IMR-90 (cell line): ENCODE data around the gene HDAC6. TPM values are rescaled to one million over a fixed set of nuclear protein-coding genes. Genes with fewer than 3 reads are reported as not detected.

Experiments used
- ATAC-seq: fragments of 200-7000 bp; cut with Tn5 transposase; 2 replicates; pipeline ENCODE4 v1.9.1; 2020; ENCODE audit warnings: low read depth, mild to moderate bottlenecking, moderate library complexity
- BruUV-seq: library from RNA; stranded (reverse); fragments of 400-500 nt; replicated peaks from 2 replicates; lab custom pipeline; 2021; lab: Mats Ljungman, UMichigan
- CTCF ChIA-PET: fragments of 300-600 bp; formaldehyde crosslinking; extraction: SDS; loops from one replicate; lab custom pipeline; 2021; ENCODE audit warnings: antibody characterized with exemption; lab: Yijun Ruan, JAX
- POLR2A ChIA-PET: fragments of 300-600 bp; sonication (Branson Sonifier 250); formaldehyde crosslinking; loops from one replicate; lab custom pipeline; 2022; ENCODE audit warnings: antibody characterized with exemption; ENCODE audit not compliant: unreplicated experiment; lab: Charles Lee
- DNase-seq: peaks from one replicate; pipeline ENCODE4 v3.0.0; 2013
- H2AFZ ChIP-seq: replicated peaks from 2 replicates; pipeline ENCODE3; 2013; ENCODE audit warnings: low read length, mild to moderate bottlenecking; ENCODE audit not compliant: poor library complexity
- H2AK5ac ChIP-seq: 2 replicates; pipeline ENCODE4 v1.6.1; 2013; ENCODE audit warnings: low read depth, low read length, inconsistent platforms
- H2AK9ac ChIP-seq: replicated peaks from 2 replicates; pipeline ENCODE3; 2013; ENCODE audit warnings: mild to moderate bottlenecking, low read depth, low read length, moderate library complexity; ENCODE audit not compliant: poor library complexity
- H2BK120ac ChIP-seq: 2 replicates; pipeline ENCODE4 v1.6.1; 2013; ENCODE audit warnings: low read depth, low read length, inconsistent platforms
- H2BK15ac ChIP-seq: 3 replicates; pipeline ENCODE4 v1.6.1; 2013; ENCODE audit warnings: low read depth, low read length, inconsistent platforms
- H2BK20ac ChIP-seq: 2 replicates; pipeline ENCODE4 v1.6.1; 2013; ENCODE audit warnings: low read depth, mild to moderate bottlenecking, inconsistent platforms, low read length, moderate library complexity
- H2BK5ac ChIP-seq: 2 replicates; pipeline ENCODE4 v1.6.1; 2013; ENCODE audit warnings: mild to moderate bottlenecking, low read depth, low read length, inconsistent platforms; ENCODE audit not compliant: poor library complexity, severe bottlenecking
- H3K14ac ChIP-seq: replicated peaks from 2 replicates; pipeline ENCODE4 v1.6.1; 2013; ENCODE audit warnings: low read depth, low read length, inconsistent platforms
- H3K18ac ChIP-seq: 2 replicates; pipeline ENCODE4 v1.6.1; 2013; ENCODE audit warnings: low read depth, low read length, control low read depth
- H3K23ac ChIP-seq: 2 replicates; pipeline ENCODE4 v1.6.1; 2013; ENCODE audit warnings: low read depth, low read length, inconsistent platforms
- H3K27ac ChIP-seq: 2 replicates; pipeline ENCODE4 v1.5.1; 2013; ENCODE audit warnings: mild to moderate bottlenecking, control low read depth, low read length; ENCODE audit not compliant: insufficient read depth
- H3K27me3 ChIP-seq: 2 replicates; pipeline ENCODE4 v1.6.1; 2013; ENCODE audit warnings: low read length; ENCODE audit not compliant: control insufficient read depth, insufficient read depth
- H3K36me3 ChIP-seq: 2 replicates; pipeline ENCODE4 v1.6.1; 2013; ENCODE audit warnings: low read length, mixed read lengths; ENCODE audit not compliant: control insufficient read depth, insufficient read depth
- H3K4ac ChIP-seq: 2 replicates; pipeline ENCODE4 v1.6.1; 2013; ENCODE audit warnings: low read depth, low read length, inconsistent platforms
- H3K4me1 ChIP-seq: 2 replicates; pipeline ENCODE4 v1.6.1; 2013; ENCODE audit warnings: low read length, mixed read lengths; ENCODE audit not compliant: control insufficient read depth, insufficient read depth
- H3K4me2 ChIP-seq: 2 replicates; pipeline ENCODE4 v1.6.1; 2013; ENCODE audit warnings: low read depth, mild to moderate bottlenecking, control low read depth, low read length, moderate library complexity
- H3K4me3 ChIP-seq: 2 replicates; pipeline ENCODE4 v1.5.1; 2013; ENCODE audit warnings: low read depth, mild to moderate bottlenecking, control low read depth, low read length, moderate library complexity; ENCODE audit not compliant: insufficient read depth
- H3K56ac ChIP-seq: 2 replicates; pipeline ENCODE4 v1.6.1; 2013; ENCODE audit warnings: low read length, inconsistent platforms; ENCODE audit not compliant: insufficient read depth; ENCODE audit errors: extremely low read depth
- H3K79me1 ChIP-seq, 2 experiments: 2 replicates each; pipeline ENCODE4 v1.6.1; 2013; ENCODE audit warnings: low read length in 2 of 2, inconsistent platforms in 1 of 2, low read depth in 1 of 2
- H3K9ac ChIP-seq: 2 replicates; pipeline ENCODE4 v1.6.1; 2013; ENCODE audit warnings: low read depth, low read length, control low read depth
- H3K9me1 ChIP-seq: 2 replicates; pipeline ENCODE4 v1.6.1; 2013; ENCODE audit warnings: low read length, inconsistent platforms; ENCODE audit not compliant: insufficient read depth
- H3K9me3 ChIP-seq: 2 replicates; pipeline ENCODE4 v1.6.1; 2013; ENCODE audit warnings: low read length; ENCODE audit not compliant: control insufficient read depth, insufficient read depth
- H4K20me1 ChIP-seq: 2 replicates; pipeline ENCODE4 v1.6.1; 2013; ENCODE audit warnings: low read length, inconsistent platforms; ENCODE audit not compliant: insufficient read depth
- H4K5ac ChIP-seq: 2 replicates; pipeline ENCODE4 v1.6.1; 2013; ENCODE audit warnings: mild to moderate bottlenecking, low read depth, low read length, control low read depth
- H4K8ac ChIP-seq, 2 experiments: 2 replicates each; pipeline ENCODE4 v1.6.1; 2013; ENCODE audit warnings: low read depth in 2 of 2, low read length in 2 of 2, control low read depth in 1 of 2, inconsistent platforms in 1 of 2
- H4K91ac ChIP-seq: 2 replicates; pipeline ENCODE4 v1.6.1; 2013; ENCODE audit warnings: low read depth, low read length, inconsistent platforms; ENCODE audit not compliant: insufficient read depth
- BHLHE40 ChIP-seq: fragments of 150-350 bp; IDR thresholded peaks from 2 replicates; pipeline ENCODE4 v1.6.1; 2016; ENCODE audit warnings: mild to moderate bottlenecking, low read depth, low read length
- CHD1 ChIP-seq: IDR thresholded peaks from 2 replicates; pipeline ENCODE4 v1.6.1; 2012; ENCODE audit warnings: low read depth, low read length, improper control_type of control experiment
- FOS ChIP-seq: fragments of 150-350 bp; IDR thresholded peaks from 2 replicates; pipeline ENCODE4 v1.6.1; 2016; ENCODE audit warnings: low read depth, low read length
- MAZ ChIP-seq: IDR thresholded peaks from 2 replicates; pipeline ENCODE4 v1.6.1; 2012; ENCODE audit warnings: low read depth, mild to moderate bottlenecking, low read length, improper control_type of control experiment, moderate library complexity, borderline replicate concordance
- MXI1 ChIP-seq: IDR thresholded peaks from 2 replicates; pipeline ENCODE4 v1.6.1; 2012; ENCODE audit warnings: low read depth, mild to moderate bottlenecking, low read length, moderate library complexity, borderline replicate concordance
- NFE2L2 ChIP-seq: fragments of 150-350 bp; IDR thresholded peaks from 2 replicates; pipeline ENCODE4 v1.6.1; 2016; ENCODE audit warnings: low read depth, mild to moderate bottlenecking, low read length
- RAD21 ChIP-seq: IDR thresholded peaks from 2 replicates; pipeline ENCODE4 v1.6.1; 2012; ENCODE audit warnings: low read length, improper control_type of control experiment
- RFX5 ChIP-seq: IDR thresholded peaks from 2 replicates; pipeline ENCODE4 v1.8.0; 2012; ENCODE audit warnings: low read depth, mild to moderate bottlenecking, low read length, moderate library complexity
- SMC3 ChIP-seq: fragments of 150-350 bp; IDR thresholded peaks from 2 replicates; pipeline ENCODE4 v1.6.1; 2016; ENCODE audit warnings: low read depth, mild to moderate bottlenecking, antibody characterized with exemption, low read length, moderate library complexity
- WGBS, 2 experiments: methylation state at CpG; one replicate each; pipeline versions ENCODE4 v1.1.5 to v1.1.7; 2013; ENCODE audit warnings: missing lambda C conversion rate in 2 of 2; ENCODE audit not compliant: insufficient read length in 1 of 2; ENCODE audit errors: extremely low coverage in 2 of 2; 5-methylcytosine and 5-hydroxymethylcytosine counted together
- dilution Hi-C: fragments of 300-500 bp; cut with HindIII; formaldehyde crosslinking; loops from one replicate; pipeline ENCODE4 v1.14.3; 2018; ENCODE audit warnings: low sequenced_read_pairs; ENCODE audit not compliant: unreplicated experiment
- in situ Hi-C: fragments of 300-500 bp; cut with MboI; formaldehyde crosslinking; loops from 3 replicates; pipeline ENCODE4 v1.14.3; 2019; ENCODE audit warnings: low sequenced_read_pairs, inconsistent platforms, mixed read lengths
- intact Hi-C: fragments of 100-400 bp; cut with micrococcal nuclease; formaldehyde crosslinking; loops from 2 replicates; pipeline ENCODE4 v1.10.0; 2022
- polyA plus RNA-seq, 3 experiments: library from polyadenylated mRNA; depleted of rRNA; stranded (reverse); fragments of >200 nt; gene quantifications; 2 replicates each; pipeline ENCODE4 v1.2.3, GENCODE V29; 2012; ENCODE audit warnings: low replicate concordance in 1 of 3
- total RNA-seq: library from RNA; depleted of rRNA; stranded (reverse); fragments of >200 nt; gene quantifications from 2 replicates; pipeline ENCODE4 v1.2.3, GENCODE V29; 2012

The HDAC6 gene
- total and polyA plus RNA-seq, 2 of the 4 experiments (the other 2 are of a cell fraction), result 16.8 to 26.3 TPM

DNA sequence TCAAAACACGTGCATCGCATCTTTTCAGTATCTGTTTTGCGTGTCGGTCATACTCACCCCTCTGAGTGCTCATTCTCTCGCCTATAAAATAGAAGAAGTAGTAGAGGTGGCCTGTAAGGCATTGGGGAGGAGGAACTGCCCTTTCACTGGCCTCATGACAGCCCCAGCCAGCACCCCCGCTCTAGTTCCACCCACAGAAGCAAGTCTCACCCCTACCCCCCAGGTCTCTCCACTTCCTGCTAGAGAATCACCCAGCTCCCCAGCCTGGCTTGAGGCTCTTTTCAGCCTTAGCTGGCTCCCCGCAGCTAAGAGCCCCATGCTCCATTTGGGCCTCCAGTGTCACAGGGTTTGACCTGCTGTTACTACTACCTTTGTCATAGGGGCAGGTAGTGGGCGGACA lies 11.8 kb downstream of the HDAC6 start:
- peaks cover 12% of the 10 kb centered on the region for H3K36me3 ChIP-seq
- H3K4ac ChIP-seq, result no peak overlapping the region
- H3K27me3 ChIP-seq, result no peaks in the 10 kb centered on the region
- no peak overlapping the region for H2BK120ac ChIP-seq
- H3K18ac ChIP-seq, result no peak overlapping the region
- H3K23ac ChIP-seq, result no peak overlapping the region
- no peak overlapping the region for H3K27ac ChIP-seq
- dilution Hi-C loops (no loop called here), intact Hi-C loops (no loop called here), in situ Hi-C loops (no loop called here)
- no CpG with 5 or more reads among the region's 8 CpGs for WGBS, 2 experiments
- no peak overlapping the region for H2BK15ac ChIP-seq
- no peaks in the 10 kb centered on the region for H3K4me1 ChIP-seq
- BruUV-seq, result no TSS peak
- H3K9ac ChIP-seq, result no peak overlapping the region
- no peaks in the 10 kb centered on the region; the same call in 1 of the 2 replicates for H3K9me3 ChIP-seq
- no peak overlapping the region for H2AFZ ChIP-seq
- H3K79me1 ChIP-seq, result no peaks in the 10 kb centered on the region
- no peak overlapping the region for H3K4me3 ChIP-seq
- no peak for TF ChIP-seq RAD21
- no peak for TF ChIP-seq NFE2L2
- TF ChIP-seq BHLHE40, result no peak
- TF ChIP-seq FOS, result no peak
- no peak for TF ChIP-seq RFX5
- TF ChIP-seq MAZ, result no peak
- TF ChIP-seq SMC3, result no peak
- TF ChIP-seq MXI1, result no peak
- no peak for TF ChIP-seq CHD1
- no peak overlapping the region for H4K8ac ChIP-seq
- H2BK5ac ChIP-seq, result no peak overlapping the region
- H3K56ac ChIP-seq, result no peak overlapping the region
- DNase-seq (no peak), ATAC-seq (no peak)
- no peak overlapping the region for H2AK5ac ChIP-seq
- no peaks in the 10 kb centered on the region for H3K9me1 ChIP-seq
- no peak overlapping the region for H4K5ac ChIP-seq
- no peak overlapping the region for H4K91ac ChIP-seq
- H3K4me2 ChIP-seq, result no peak overlapping the region
- ChIA-PET CTCF (no interaction called here), POLR2A (no interaction called here)
- no peak overlapping the region for H2BK20ac ChIP-seq
- no peak overlapping the region for H3K14ac ChIP-seq
- no peak overlapping the region for H2AK9ac ChIP-seq
- no peaks in the 10 kb centered on the region for H4K20me1 ChIP-seq
